GM12878 (cell line): ENCODE measurements around the gene NBDY.
"Not testable (repeated sequence)": the region's sequence is repeated elsewhere in the genome, so short reads cannot be mapped to it uniquely, and the experiment has no call there.

ENCODE experiments used
- EZH2 ChIP-seq: IDR thresholded peaks from 2 replicates; pipeline ENCODE4 v1.6.1; 2012; ENCODE audit warnings: low read depth, mild to moderate bottlenecking, control low read depth, inconsistent platforms, low read length, borderline replicate concordance; ENCODE audit not compliant: control insufficient read depth
- TF ChIP-seq, protein P1 (sequence below): IDR thresholded peaks from 2 replicates; pipeline ENCODE4 v1.6.1; 2012; ENCODE audit warnings: improper control_type of control experiment, low read depth, low read length; ENCODE audit not compliant: insufficient replicate concordance

DNA sequence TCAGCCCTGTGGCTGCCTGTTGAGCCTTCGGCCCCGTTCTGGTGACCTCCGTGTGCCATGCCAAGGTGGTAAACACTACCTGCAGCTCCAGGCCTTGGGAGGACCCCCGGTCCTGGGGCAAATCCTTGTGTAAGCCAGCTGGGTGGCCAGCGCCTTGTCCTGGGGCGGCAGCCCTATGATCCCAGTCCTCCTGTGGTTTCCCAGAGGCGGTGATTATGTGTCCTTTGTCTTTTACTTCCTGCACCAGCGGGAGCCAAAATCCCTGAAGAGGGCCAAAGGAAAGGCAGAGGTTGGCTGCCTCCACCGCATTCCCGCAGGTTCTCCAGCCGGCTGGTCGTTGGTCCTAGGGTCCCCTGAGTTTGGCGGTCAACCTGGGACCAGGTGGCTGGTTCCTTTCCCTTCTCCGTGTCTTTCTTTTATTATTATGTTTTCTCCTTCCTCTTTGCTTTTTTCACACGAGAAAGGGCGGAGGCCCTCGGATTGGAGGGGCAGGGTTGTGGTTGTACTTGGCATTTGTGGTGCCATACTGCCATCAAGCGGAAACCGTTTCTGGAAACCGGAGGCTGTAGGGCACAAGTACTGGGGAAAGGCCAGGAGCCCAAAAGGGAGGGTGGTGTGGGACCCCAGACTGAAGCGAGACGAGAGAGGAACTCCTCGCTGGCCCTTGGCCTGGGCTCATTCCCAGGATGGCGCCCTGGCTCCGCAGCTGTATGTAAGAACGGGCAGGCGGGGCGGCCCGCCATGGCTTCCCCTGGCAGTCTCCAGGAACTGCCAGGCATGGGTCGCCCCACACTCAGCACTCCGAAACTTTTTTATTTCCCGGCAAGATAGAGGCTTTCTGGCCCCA lies 43.9 kb downstream of the NBDY start:
- TF ChIP-seq, protein P1, sequence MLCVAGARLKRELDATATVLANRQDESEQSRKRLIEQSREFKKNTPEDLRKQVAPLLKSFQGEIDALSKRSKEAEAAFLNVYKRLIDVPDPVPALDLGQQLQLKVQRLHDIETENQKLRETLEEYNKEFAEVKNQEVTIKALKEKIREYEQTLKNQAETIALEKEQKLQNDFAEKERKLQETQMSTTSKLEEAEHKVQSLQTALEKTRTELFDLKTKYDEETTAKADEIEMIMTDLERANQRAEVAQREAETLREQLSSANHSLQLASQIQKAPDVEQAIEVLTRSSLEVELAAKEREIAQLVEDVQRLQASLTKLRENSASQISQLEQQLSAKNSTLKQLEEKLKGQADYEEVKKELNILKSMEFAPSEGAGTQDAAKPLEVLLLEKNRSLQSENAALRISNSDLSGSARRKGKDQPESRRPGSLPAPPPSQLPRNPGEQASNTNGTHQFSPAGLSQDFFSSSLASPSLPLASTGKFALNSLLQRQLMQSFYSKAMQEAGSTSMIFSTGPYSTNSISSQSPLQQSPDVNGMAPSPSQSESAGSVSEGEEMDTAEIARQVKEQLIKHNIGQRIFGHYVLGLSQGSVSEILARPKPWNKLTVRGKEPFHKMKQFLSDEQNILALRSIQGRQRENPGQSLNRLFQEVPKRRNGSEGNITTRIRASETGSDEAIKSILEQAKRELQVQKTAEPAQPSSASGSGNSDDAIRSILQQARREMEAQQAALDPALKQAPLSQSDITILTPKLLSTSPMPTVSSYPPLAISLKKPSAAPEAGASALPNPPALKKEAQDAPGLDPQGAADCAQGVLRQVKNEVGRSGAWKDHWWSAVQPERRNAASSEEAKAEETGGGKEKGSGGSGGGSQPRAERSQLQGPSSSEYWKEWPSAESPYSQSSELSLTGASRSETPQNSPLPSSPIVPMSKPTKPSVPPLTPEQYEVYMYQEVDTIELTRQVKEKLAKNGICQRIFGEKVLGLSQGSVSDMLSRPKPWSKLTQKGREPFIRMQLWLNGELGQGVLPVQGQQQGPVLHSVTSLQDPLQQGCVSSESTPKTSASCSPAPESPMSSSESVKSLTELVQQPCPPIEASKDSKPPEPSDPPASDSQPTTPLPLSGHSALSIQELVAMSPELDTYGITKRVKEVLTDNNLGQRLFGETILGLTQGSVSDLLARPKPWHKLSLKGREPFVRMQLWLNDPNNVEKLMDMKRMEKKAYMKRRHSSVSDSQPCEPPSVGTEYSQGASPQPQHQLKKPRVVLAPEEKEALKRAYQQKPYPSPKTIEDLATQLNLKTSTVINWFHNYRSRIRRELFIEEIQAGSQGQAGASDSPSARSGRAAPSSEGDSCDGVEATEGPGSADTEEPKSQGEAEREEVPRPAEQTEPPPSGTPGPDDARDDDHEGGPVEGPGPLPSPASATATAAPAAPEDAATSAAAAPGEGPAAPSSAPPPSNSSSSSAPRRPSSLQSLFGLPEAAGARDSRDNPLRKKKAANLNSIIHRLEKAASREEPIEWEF = not testable (repeated sequence)
- not testable (repeated sequence) for TF ChIP-seq EZH2
